Measurements from ENCODE around the gene CIZ1. TPM values are rescaled to one million over a fixed set of nuclear protein-coding genes. Genes with fewer than 3 reads are reported as not detected.

Gene CIZ1
- total RNA-seq, 1 experiment from 2014 or later = 93.7 TPM

DNA sequence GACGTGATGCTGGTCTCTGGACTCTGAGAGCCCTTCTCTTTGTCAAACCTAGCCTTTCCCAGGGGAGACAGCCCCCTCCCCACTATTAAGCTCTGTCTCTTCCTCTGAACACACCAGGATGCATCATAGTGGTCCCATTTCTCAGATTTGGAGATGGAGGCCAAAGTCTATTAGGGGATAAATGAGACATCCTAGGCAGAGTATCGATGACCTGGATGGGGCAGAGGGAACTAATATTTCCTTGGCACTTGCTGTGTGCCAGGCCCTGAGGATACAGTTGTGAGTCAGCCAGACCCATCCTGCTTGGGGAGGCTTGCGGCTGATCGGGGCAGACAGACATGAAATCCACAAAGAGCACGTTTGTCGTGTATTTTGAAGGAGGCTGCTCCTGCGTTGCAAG is 17.0 kb upstream of the CIZ1 start:
- Mint-ChIP-seq H3K4me3 (ENCODE audit: low read depth, unreplicated experiment) (no peak overlapping the region), H3K36me3 (ENCODE audit: insufficient read depth, unreplicated experiment) (peaks cover 36% of the 10 kb centered on the region), H3K27me3 (ENCODE audit: unreplicated experiment) (no peaks in the 10 kb centered on the region), H3K4me1 (ENCODE audit: low read depth, unreplicated experiment) (peaks cover 37% of the 10 kb centered on the region), H3K27ac (ENCODE audit: unreplicated experiment) (no peak overlapping the region), H3K9me3 (ENCODE audit: low read depth, unreplicated experiment) (no peaks in the 10 kb centered on the region)
- TF ChIP-seq, protein P1, sequence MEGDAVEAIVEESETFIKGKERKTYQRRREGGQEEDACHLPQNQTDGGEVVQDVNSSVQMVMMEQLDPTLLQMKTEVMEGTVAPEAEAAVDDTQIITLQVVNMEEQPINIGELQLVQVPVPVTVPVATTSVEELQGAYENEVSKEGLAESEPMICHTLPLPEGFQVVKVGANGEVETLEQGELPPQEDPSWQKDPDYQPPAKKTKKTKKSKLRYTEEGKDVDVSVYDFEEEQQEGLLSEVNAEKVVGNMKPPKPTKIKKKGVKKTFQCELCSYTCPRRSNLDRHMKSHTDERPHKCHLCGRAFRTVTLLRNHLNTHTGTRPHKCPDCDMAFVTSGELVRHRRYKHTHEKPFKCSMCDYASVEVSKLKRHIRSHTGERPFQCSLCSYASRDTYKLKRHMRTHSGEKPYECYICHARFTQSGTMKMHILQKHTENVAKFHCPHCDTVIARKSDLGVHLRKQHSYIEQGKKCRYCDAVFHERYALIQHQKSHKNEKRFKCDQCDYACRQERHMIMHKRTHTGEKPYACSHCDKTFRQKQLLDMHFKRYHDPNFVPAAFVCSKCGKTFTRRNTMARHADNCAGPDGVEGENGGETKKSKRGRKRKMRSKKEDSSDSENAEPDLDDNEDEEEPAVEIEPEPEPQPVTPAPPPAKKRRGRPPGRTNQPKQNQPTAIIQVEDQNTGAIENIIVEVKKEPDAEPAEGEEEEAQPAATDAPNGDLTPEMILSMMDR (IDR thresholded peaks at IDR 0.05; ENCODE audit: unreplicated experiment) = no peak
- intact Hi-C loops (cut with micrococcal nuclease; ENCODE audit: unreplicated experiment) = no loop called here
- BruUV-seq (replicated peaks) = no TSS peak
- no peak for DNase-seq
- CTCF ChIA-PET = interaction anchor here (0.6 kb wide), 1 partner anchor 1571 kb away, joined by 3 read pairs; no protein-coding TSS in a partner anchor

DNA sequence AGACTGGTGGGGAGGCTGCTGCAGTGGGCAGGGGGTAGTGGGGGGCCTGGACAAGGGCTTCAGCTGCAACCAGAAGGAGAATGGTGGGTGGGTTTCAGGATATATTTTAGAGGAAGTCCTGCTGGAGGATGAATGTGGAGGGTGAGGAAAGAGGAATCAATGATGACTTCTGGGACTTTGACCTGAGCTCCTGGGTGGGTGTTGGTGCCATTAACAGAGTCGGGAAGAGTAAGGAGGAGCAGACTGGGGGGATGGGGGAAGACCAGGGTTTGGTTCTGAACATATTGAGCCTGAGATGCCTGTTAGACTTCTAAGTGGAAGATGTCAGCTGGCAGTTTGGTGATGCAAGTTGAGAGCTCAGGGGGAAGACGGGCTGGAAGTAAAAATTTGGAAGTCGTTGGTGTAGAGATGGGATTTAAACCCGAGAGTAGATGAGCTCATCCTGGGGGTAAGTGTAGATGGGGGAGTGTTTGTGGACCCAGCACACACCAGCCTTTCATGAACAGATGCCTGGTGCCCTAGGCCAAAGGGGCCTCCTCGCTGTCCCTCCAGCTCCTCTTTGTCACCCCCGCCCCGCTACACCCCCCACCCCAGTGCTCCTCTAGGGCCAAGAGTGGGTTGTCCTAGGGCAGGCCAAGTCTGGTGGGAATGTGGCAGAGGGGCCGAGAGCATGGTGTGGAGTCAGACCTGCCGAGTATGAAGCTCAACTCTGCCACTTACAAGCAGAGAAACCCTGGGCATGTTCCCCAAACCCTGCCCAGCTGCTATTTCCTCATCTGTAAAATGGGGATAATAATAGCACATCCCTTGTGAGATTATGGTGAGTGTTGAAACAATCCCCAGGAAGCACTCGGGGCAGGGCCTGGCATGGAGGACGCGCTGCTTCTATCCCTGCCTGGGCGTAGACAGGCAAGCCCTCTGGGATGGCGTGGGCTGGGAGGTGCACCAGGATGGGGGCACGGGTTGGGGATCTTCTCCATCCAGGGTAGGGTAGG is 15.8 kb upstream of the CIZ1 start:
- peaks cover 33% of the 10 kb centered on the region for H3K4me1 Mint-ChIP-seq (ENCODE audit: low read depth, unreplicated experiment)
- no peak overlapping the region for H3K27ac Mint-ChIP-seq (ENCODE audit: unreplicated experiment)
- H3K4me3 Mint-ChIP-seq (ENCODE audit: low read depth, unreplicated experiment) = no peak overlapping the region
- TF ChIP-seq, protein P1 (IDR thresholded peaks at IDR 0.05; ENCODE audit: unreplicated experiment) = no peak
- BruUV-seq (replicated peaks) = no TSS peak
- intact Hi-C loops (cut with micrococcal nuclease; ENCODE audit: unreplicated experiment) = no loop called here
- CTCF ChIA-PET = interaction anchor here (0.9 to 1.0 kb wide), 2 partner anchors 62 to 213 kb away, joined by 3 to 4 read pairs; no protein-coding TSS in a partner anchor
- H3K27me3 Mint-ChIP-seq (ENCODE audit: unreplicated experiment) = no peaks in the 10 kb centered on the region
- H3K9me3 Mint-ChIP-seq (ENCODE audit: low read depth, unreplicated experiment) = no peaks in the 10 kb centered on the region
- DNase-seq = no peak
- H3K36me3 Mint-ChIP-seq (ENCODE audit: insufficient read depth, unreplicated experiment) = peaks cover 35% of the 10 kb centered on the region

DNA sequence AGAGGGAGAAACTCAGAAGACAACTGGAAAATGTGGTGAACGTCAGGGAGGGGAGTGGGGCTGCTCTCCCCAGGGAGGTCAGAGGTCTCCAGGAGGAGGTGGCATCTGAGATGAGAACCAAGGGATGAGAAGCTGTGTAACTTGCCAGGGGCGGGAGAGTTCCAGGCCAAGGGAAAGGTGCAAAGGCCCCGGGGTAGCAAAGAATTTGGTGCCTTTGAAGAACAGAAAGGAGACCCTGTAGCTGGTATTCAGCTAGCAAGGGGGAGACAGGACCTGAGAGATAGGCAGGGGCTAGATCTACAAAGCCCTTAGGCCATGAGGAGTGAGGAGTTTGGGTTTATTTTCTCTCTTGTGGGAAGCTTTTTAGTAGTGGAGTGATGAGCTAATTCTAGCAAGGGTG is 15.1 kb upstream of the CIZ1 start:
- no TSS peak for BruUV-seq (replicated peaks)
- TF ChIP-seq, protein P1 (IDR thresholded peaks at IDR 0.05; ENCODE audit: unreplicated experiment) = no peak
- DNase-seq = no peak
- intact Hi-C loops (cut with micrococcal nuclease; ENCODE audit: unreplicated experiment) = no loop called here
- Mint-ChIP-seq H3K27me3 (ENCODE audit: unreplicated experiment) (no peaks in the 10 kb centered on the region), H3K9me3 (ENCODE audit: low read depth, unreplicated experiment) (no peaks in the 10 kb centered on the region), H3K4me1 (ENCODE audit: low read depth, unreplicated experiment) (peaks cover 25% of the 10 kb centered on the region), H3K36me3 (ENCODE audit: insufficient read depth, unreplicated experiment) (peaks cover 28% of the 10 kb centered on the region), H3K27ac (ENCODE audit: unreplicated experiment) (no peak overlapping the region), H3K4me3 (ENCODE audit: low read depth, unreplicated experiment) (no peak overlapping the region)
- CTCF ChIA-PET = interaction anchor here (1.0 kb wide), 1 partner anchor 213 kb away, joined by 4 read pairs; no protein-coding TSS in a partner anchor

DNA sequence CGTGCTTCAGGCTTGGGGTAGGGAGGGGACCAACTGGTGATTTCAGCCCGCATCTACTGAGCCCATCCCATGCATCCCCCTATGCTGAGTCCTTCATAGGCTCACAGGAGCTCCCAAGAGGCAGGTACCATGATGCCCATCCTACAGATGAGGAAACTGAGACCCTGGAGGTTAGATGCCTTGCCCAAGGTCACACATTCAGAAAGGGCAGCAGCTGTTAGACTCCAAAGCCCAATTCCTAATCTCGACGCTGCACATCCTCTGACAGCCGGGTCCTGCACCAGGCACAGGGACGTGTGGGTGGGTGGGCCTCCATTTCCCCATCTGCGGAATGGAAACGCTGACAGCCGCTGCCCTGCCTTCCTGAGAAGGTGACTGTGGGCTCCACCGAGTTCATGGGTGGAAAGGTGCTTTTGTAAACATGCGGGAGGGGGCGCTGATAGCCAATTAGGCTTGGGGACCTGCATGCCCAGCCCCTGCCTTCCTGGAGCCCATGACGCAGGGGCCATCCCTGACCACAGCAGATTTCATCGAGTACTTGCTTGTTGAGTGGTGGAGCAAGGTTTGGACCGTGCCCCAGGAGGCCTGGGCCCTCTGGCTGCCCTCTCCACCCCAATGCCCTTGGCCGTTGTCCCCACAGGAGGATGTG is 14.0 kb upstream of the CIZ1 start:
- CTCF ChIA-PET = no interaction called here
- Mint-ChIP-seq H3K4me3 (ENCODE audit: low read depth, unreplicated experiment) (no peak overlapping the region), H3K27ac (ENCODE audit: unreplicated experiment) (no peak overlapping the region), H3K9me3 (ENCODE audit: low read depth, unreplicated experiment) (no peaks in the 10 kb centered on the region), H3K27me3 (ENCODE audit: unreplicated experiment) (no peaks in the 10 kb centered on the region), H3K4me1 (ENCODE audit: low read depth, unreplicated experiment) (peaks cover 15% of the 10 kb centered on the region), H3K36me3 (ENCODE audit: insufficient read depth, unreplicated experiment) (peaks cover 27% of the 10 kb centered on the region)
- TF ChIP-seq, protein P1 (IDR thresholded peaks at IDR 0.05; ENCODE audit: unreplicated experiment) = no peak
- intact Hi-C loops (cut with micrococcal nuclease; ENCODE audit: unreplicated experiment) = no loop called here
- no TSS peak for BruUV-seq (replicated peaks)
- DNase-seq = no peak

Measured in Calu3 (cell line).